Activated CD8-positive, alpha-beta memory T cell treated with anti-CD3 and anti-CD28 coated beads, Interleukin-2, amount 50 U/mL, for 1 hour (primary cell): ENCODE data around the gene BDKRB2.
"Not testable (repeated sequence)": the region's sequence is repeated elsewhere in the genome, so short reads cannot be mapped to it uniquely, and the experiment has no call there.

ENCODE experiments used
- DNase-seq: peaks from one replicate; pipeline ENCODE4 v3.0.0-alpha.2; 2020; ENCODE audit errors: extremely low read depth

BDKRB2 gene

DNA sequence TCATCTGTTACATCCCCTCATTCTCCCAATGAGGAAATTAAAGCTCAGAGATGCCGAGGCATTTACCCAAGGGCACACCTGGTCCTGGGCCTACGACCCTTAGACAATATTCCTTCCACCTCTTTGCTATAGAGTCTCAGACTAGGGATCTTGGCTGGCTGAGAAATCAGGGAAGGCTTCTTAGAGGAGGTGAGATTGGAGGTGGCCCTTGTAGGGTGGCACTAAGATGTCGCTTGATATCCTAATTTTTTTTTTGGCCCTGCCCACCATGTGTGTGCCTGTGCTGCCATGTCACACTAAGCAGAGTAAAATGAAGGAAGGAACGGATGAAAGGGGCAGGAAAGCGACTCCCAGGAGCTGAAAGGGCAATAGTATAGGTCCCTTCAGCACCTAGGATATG is 20.6 kb downstream of the BDKRB2 start:
- DNase-seq, result no peak

DNA sequence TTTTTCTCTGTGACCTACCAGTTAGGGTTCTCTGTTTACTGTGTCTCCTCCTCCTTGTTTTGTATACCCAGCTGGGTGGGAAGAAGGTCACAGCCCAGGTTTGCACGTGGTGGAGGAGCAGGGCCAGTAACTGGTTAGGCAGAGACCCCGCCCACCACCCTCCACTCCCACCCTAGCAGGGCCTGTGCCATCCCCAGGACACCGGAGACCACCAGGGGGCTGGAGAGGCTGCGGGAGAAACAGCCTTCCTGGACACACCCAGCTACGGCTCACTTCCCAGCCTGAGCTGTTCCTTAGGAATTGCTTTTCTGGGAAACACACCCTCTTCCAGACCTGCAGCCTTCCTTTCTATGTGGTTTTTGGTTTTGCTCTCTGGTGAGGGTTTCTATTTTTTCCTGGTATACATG is 21.1 kb downstream of the BDKRB2 start:
- no peak for DNase-seq

DNA sequence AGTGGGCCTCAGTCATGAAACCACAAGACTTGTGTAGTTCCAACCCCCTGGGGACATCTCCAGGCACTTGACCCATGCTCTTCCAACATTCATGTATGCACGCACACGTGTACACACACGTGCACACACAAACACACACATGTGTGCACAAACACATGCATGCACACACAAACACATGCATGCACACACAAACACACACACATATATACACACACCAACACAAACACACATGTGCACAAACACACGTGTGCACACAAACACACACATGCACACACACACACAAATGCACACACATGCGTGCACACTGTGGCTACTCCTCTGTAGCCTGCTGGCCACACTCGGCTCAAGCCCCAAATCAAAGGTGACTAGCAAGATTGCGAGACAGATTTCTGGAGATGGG is 22.8 kb downstream of the BDKRB2 start:
- no peak for DNase-seq

- no peak for DNase-seq
Measured at GRCh38 chr14:96229315-96229714, 24.7 kb downstream of the BDKRB2 start.

- no peak for DNase-seq
Measured at GRCh38 chr14:96231056-96231455, 26.4 kb downstream of the BDKRB2 start.

GRCh38 chr14:96231526-96232130 is 27.0 kb downstream of the BDKRB2 start:
- no peak for DNase-seq

DNA sequence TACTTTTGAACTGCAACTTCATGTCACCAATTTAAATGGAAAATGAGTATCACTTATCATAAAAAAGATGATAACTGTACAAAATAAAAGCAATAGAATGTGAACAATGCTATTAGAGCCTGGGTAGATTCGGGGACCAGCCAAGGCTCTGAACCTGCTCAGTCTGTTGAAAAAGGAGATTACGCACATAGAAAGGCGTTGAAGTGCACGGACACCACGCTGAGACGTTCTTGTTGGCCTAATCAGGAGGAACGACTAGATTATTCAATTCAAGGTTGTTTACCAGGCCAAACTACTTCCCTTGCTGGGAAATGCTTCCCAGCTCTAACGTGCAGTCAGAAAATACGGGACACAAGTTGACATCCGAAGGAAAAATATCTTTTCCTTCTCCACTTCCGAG is 27.9 kb downstream of the BDKRB2 start:
- no peak for DNase-seq

DNA sequence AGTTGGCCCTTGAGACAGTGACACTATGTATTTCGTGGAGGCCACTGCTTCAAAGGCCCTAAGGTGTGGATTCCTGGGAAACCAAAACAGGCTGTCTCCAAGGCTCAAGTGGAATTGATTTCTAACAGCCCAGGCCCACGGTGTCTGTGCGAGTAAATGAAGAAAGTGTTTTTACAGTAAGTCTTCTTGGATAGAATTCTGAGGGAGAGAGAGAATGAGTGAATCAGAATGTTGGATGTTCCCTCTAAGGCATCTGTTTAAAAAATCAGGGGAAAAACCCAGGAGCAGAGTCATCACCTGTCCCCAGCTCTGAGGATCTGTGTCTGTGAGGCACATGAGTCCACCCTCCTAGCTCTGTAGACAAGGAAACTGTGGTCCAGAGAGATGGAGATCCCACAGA is 29.0 kb downstream of the BDKRB2 start:
- no peak for DNase-seq

DNA sequence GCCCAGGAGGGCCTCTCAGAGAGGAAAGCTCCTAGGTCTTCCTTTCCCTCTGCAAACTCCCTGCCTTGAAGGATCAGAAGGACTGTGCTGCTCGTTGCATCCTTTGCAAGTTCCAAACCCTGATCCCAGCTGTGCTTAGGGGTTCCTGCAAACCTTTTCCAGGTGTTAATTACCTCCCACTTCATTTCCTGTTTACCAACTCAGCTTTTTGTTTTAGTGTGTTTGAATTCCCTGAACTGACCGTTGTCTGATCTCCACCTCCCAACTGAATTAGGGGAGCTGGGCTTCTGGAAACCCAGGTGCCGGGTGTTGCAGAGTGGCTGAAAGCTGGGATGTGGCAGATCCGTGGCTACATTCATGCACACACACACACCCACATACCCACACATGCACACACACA is 30.8 kb downstream of the BDKRB2 start:
- no peak for DNase-seq

DNA sequence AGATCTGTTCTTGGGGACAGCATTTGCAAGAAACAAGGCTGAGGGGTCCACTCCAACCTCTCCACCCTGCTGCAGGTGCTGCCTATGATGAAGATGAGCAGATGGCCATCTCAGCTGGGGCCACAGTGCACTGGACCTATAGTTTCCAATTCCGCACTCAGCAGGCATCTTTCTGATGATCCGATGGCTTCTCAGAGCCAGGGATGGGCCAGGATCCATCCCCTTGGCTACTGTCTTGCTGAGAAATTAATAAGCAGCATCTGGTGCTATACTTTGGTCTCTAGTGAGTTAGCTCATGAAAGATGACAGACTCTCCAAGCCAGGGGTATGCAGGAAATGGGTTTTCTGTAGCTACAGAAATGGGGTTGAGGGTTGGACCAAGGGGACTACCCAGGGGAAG is 33.0 kb downstream of the BDKRB2 start:
- DNase-seq, result no peak

DNA sequence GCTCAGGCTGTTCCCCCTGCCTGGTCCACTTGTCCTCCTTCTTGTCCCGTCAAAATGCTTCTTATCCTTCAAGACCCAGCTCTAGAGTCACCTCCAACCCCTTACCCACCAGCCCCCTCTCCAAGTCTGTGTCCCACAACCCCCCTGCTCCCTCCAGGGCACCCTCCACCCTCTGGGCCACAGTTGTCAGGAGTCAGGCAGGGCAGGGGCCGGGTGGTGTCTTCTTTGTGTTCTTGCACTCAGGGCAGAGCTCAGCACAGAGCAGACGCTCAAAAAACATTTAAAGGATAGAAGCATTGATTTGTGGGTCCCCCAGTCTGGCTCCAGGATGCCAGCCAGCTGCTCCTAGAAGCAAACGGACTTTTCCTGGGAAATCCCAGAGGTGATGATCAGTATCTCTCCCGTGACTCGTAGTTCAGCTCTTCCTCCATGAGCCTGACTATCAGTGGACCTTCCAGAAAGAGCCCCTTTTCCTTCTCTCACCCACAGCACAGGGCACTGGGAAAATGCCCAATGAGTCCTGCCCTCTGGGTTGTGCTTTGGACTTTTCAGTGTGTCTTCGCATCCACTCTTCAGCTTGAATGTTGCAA is 34.1 kb downstream of the BDKRB2 start:
- DNase-seq, result no peak

DNA sequence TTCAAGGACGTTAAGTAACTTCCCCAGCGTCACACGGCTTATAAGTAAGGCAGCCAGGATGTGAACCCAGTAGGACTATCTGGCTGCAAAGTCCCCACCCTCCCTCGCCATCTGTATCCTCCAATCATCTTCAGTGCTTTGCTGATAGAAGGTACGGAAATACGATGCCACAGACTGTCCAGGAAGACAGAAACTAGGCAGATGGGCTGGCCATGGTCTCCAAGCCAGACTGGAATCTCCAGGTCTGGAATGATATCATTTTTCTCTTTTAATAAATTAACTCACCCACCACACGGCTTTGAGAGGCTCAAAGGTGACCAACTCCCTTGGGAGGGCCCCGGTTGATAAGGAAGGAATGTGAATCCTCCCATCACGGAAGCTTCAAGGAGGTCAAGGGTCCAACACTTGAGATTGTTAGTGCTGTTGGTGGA is 35.1 kb downstream of the BDKRB2 start:
- no peak for DNase-seq

GRCh38 chr14:96240641-96241040 is 36.0 kb downstream of the BDKRB2 start:
- no peak for DNase-seq

DNA sequence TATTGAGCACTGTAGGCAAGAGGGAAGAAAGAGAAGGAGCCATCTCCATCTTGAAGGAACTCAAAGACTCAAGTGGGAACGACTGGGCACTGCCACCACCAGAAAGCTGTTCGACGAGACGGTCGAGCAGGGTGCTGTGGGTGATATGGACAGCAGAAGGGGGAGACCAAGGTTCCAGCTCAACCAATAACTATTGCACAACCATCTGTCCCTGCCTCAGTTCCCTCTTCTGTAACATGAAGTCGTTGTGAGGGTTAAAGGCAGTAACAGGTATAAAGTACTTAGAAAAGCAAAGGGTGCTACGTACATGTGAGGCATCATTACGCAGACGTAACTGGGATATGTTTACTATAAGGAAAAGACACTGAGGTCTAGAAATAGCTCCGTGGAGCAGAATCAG is 37.5 kb downstream of the BDKRB2 start:
- DNase-seq, result no peak

- no peak for DNase-seq
Measured at GRCh38 chr14:96243785-96244184, 39.1 kb downstream of the BDKRB2 start.

DNA sequence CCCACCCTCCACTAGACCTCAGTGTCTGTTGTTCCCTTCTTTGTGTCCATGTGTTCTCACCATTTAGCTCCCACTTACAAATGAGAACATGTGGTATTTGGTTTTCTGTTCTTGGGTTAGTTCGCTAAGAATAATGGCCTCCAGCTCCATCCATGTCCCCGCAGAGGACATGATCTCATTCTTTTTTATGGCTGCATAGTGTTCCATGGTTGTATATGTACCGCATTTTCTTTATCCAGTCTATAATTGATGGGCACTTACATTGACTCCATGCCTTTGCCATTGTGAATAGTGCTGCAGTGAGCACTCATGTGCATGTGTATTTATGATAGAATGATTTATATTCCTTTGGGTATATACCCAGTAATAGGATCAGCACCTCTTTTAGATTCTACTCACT is 40.4 kb downstream of the BDKRB2 start:
- not testable (repeated sequence) for DNase-seq

- DNase-seq, result no peak
Measured at GRCh38 chr14:96245710-96246538, 41.3 kb downstream of the BDKRB2 start.

DNA sequence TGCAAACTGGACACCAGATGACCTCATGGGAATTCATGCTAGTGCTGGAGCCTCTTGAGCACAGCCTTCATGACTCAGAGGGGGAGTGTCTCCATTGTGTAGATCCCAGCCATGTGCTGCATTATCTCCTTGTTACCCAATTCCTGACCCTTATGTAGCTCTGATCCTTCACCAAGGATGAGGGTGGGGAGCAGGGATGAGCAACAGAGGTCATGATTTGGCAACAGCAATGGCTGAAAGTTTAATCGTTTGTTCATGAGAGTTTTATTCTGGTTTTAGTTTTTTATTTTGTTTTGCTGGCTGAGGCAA is 41.9 kb downstream of the BDKRB2 start:
- no peak for DNase-seq

DNA sequence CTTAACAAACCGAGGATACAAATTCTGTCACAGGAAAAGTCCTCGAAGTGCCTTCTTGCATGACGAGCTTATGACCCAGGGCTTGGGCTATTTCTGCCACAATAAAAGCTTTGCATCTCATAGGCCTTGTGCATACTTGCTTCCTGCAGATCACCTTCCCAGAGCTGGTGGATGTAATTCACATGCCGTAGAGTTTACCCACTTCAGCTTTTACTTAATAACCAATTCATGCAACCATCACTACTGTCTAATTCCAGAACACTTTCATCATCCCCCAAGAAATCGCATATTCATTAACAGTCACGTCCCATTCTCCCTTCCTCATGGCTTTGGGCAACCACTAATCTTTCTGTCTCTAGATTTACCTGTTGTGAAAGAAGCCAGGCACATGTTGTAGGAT is 42.4 kb downstream of the BDKRB2 start:
- no peak for DNase-seq

GRCh38 chr14:96249029-96249428 is 44.4 kb downstream of the BDKRB2 start:
- no peak for DNase-seq

- no peak for DNase-seq
Measured at GRCh38 chr14:96250485-96250884, 45.8 kb downstream of the BDKRB2 start.

- DNase-seq, result no peak
Measured at GRCh38 chr14:96251656-96252155, 47.1 kb downstream of the BDKRB2 start.

DNA sequence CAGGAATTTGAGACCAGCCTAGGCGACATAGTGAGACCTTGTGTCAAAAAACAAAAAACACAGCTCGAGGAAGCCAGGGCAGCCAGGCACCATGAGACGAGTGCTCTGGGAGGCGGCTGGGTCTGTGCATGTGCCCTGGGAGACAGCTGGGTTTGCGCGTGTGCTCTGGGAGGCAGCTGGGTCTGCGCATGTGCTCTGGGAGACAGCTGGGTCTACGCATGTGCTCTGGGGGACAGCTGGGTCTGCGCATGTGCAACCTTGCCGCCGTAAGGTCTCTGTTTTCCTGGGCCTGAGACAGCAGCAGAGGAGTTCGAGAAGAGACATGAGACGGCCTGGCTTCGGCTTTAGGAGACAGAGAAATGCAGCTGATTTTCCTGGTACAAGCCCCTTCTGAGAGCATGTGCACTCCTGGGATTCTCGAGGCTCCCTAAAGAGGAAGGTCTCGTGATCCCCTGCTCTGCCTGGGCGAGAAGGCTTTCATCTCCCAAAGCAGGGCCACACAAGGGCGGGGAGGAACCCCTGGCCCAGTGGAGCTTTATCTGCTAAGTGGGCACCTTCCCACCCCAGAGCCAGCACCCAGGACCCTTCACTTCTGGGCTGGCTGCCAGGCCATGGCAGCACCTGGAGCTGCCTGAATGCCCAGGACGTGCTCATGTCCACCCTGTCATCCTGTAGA is 47.8 kb downstream of the BDKRB2 start:
- DNase-seq, result no peak
